ENCODE data around the gene SLC25A21. TPM values are rescaled to one million over a fixed set of nuclear protein-coding genes. Genes with fewer than 3 reads are reported as not detected.

The SLC25A21 gene
- total RNA-seq, 1 donor from 2014 or later: 6.4 TPM

DNA sequence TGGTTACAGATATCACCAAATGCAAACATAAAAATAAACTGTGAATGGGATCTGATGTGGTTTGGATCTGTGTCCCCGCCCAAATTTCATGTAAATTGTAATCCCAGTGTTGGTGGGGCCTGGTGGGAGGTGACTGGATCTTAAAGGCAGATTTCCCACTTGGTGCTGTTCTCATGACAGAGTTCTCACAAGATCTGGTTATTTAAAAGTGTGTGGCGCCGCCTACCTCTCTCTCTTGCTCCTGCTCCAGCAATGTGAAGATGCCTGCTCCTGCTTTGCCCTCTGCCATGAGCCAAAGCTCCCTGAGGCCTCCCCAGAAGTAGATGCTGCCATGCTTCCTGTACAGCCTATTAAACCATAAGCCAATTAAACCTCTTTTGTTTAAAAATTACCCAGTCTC is 47.8 kb downstream of the SLC25A21 start:
- Mint-ChIP-seq H3K4me3 (no peak overlapping the region), H3K27me3 (ENCODE audit: insufficient read depth, low read depth) (no peaks in the 10 kb centered on the region), H3K36me3 (no peaks in the 10 kb centered on the region), H3K4me1 (no peaks in the 10 kb centered on the region), H3K27ac (no peak overlapping the region), H3K9me3 (no peaks in the 10 kb centered on the region)
- Histone ChIP-seq H3K79me2 (ENCODE audit: low read depth) (no peaks in the 10 kb centered on the region), H3K4me3 (no peak overlapping the region), H3K4me1 (no peaks in the 10 kb centered on the region), H2AFZ (replicated peaks) (no peak overlapping the region), H3K9ac (no peak overlapping the region), H3K27me3 (no peaks in the 10 kb centered on the region), H3K4me2 (no peak overlapping the region), H4K20me1 (ENCODE audit: low read depth) (no peaks in the 10 kb centered on the region), H3K9me3 (ENCODE audit: low read depth) (no peaks in the 10 kb centered on the region), H3K36me3 (no peaks in the 10 kb centered on the region), H3K27ac (no peak overlapping the region), H3F3A (ENCODE audit: low read depth) (no peaks in the 10 kb centered on the region)
- TF ChIP-seq EZH2phosphoT487 (IDR thresholded peaks at IDR 0.05) (no peak), EZH2 (IDR thresholded peaks at IDR 0.05) (no peak)
- TF ChIP-seq, protein P1, sequence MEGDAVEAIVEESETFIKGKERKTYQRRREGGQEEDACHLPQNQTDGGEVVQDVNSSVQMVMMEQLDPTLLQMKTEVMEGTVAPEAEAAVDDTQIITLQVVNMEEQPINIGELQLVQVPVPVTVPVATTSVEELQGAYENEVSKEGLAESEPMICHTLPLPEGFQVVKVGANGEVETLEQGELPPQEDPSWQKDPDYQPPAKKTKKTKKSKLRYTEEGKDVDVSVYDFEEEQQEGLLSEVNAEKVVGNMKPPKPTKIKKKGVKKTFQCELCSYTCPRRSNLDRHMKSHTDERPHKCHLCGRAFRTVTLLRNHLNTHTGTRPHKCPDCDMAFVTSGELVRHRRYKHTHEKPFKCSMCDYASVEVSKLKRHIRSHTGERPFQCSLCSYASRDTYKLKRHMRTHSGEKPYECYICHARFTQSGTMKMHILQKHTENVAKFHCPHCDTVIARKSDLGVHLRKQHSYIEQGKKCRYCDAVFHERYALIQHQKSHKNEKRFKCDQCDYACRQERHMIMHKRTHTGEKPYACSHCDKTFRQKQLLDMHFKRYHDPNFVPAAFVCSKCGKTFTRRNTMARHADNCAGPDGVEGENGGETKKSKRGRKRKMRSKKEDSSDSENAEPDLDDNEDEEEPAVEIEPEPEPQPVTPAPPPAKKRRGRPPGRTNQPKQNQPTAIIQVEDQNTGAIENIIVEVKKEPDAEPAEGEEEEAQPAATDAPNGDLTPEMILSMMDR (IDR thresholded peaks at IDR 0.05): peak; percentile 38
- DNase-seq (ENCODE audit: low spot score): peak; percentile 31

DNA sequence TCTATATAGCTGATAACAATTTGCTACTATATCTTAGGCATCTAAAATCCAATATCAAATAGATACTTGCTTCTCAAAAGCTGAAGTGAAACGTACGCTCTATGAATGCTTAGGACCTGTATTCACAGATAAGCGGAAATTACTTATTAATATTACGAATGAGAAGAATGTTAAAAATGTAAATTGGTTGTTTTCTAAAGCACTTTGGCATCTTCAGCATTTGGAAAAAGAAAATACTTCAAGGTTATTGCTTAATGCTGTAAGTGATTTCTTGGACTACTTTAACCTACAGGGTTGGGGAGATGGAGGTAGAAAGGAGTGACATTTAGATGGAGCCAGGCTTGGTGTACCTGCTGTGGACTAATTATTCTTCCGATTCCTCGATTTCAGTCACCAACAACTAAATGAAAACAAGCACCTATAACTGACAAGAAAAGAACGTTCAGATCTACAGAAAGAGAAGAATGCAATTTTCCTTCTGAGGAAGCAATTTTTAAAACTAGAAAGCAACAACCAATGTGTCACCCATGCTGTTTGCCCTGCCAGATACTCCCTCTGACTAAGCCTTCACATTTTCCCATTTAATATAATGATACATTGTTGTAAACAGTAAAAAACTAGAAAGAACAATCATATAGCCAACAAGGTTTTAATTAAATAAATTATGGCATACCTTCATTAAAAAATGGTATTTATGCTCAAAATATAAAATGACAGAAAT is 49.3 kb downstream of the SLC25A21 start:
- Histone ChIP-seq H3F3A (ENCODE audit: low read depth) (no peaks in the 10 kb centered on the region), H3K36me3 (no peaks in the 10 kb centered on the region), H2AFZ (replicated peaks) (no peak overlapping the region), H3K27ac (no peak overlapping the region), H3K27me3 (no peaks in the 10 kb centered on the region), H4K20me1 (ENCODE audit: low read depth) (no peaks in the 10 kb centered on the region), H3K79me2 (ENCODE audit: low read depth) (no peaks in the 10 kb centered on the region), H3K9me3 (ENCODE audit: low read depth) (no peaks in the 10 kb centered on the region), H3K4me2 (no peak overlapping the region), H3K9ac (no peak overlapping the region), H3K4me3 (no peak overlapping the region), H3K4me1 (no peaks in the 10 kb centered on the region)
- Mint-ChIP-seq H3K4me3 (no peak overlapping the region), H3K27ac (no peak overlapping the region), H3K9me3 (no peaks in the 10 kb centered on the region), H3K4me1 (no peaks in the 10 kb centered on the region), H3K27me3 (ENCODE audit: insufficient read depth, low read depth) (peaks cover 2% of the 10 kb centered on the region), H3K36me3 (no peaks in the 10 kb centered on the region)
- no peak for DNase-seq (ENCODE audit: low spot score)
- TF ChIP-seq EZH2phosphoT487 (IDR thresholded peaks at IDR 0.05): no peak
- TF ChIP-seq EZH2 (IDR thresholded peaks at IDR 0.05): no peak
- TF ChIP-seq, protein P1 (IDR thresholded peaks at IDR 0.05): no peak

DNA sequence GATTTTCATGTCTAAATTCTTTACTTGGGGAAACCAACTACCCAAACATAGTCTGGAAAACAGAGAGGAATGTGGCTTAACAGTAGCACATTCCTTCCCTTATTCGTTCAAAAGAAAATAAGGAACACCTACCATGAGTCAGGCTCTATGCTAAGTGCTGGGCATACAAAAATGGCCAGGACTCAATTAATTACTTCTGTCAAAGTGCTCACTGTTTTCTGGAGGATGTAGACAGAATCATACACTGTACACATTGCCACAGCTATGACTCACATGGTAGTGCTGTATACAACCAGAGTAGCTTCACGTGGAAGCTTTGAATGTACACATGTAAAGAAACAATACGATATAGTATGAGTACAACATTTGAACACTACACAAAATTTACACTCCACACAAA is 50.1 kb downstream of the SLC25A21 start:
- no peaks in the 10 kb centered on the region for H3K4me1 Mint-ChIP-seq
- Histone ChIP-seq H2AFZ (replicated peaks) (no peak overlapping the region), H3K79me2 (ENCODE audit: low read depth) (no peaks in the 10 kb centered on the region), H3K4me1 (no peaks in the 10 kb centered on the region), H3K9ac (no peak overlapping the region), H3K27me3 (no peaks in the 10 kb centered on the region), H3K9me3 (ENCODE audit: low read depth) (no peaks in the 10 kb centered on the region), H3K27ac (no peak overlapping the region), H3K36me3 (no peaks in the 10 kb centered on the region), H3K4me2 (no peak overlapping the region), H3F3A (ENCODE audit: low read depth) (no peaks in the 10 kb centered on the region), H3K4me3 (no peak overlapping the region), H4K20me1 (ENCODE audit: low read depth) (no peaks in the 10 kb centered on the region)
- no peak for DNase-seq (ENCODE audit: low spot score)
- H3K9me3 Mint-ChIP-seq: no peaks in the 10 kb centered on the region
- no peaks in the 10 kb centered on the region for H3K36me3 Mint-ChIP-seq
- H3K27ac Mint-ChIP-seq: no peak overlapping the region
- peaks cover 2% of the 10 kb centered on the region for H3K27me3 Mint-ChIP-seq (ENCODE audit: insufficient read depth, low read depth)
- TF ChIP-seq EZH2phosphoT487 (IDR thresholded peaks at IDR 0.05): no peak
- no peak for TF ChIP-seq EZH2 (IDR thresholded peaks at IDR 0.05)
- TF ChIP-seq, protein P1 (IDR thresholded peaks at IDR 0.05): no peak
- H3K4me3 Mint-ChIP-seq: no peak overlapping the region
